Measurements from ENCODE around the gene RYR3.

GRCh38 chr15:33384307-33384706, 73.5 kb downstream of the RYR3 start:
- no peak for TF ChIP-seq CTCF (IDR thresholded peaks at IDR 0.05; ENCODE audit: low read length)
- no peak for TF ChIP-seq EZH2 (optimal IDR thresholded peaks at IDR 0.05; ENCODE audit: low read depth, low read length)
